Right lobe of liver (tissue), 6 donors: Measurements from ENCODE around the gene YPEL5. TPM values are rescaled to one million over a fixed set of nuclear protein-coding genes. Genes with fewer than 3 reads are reported as not detected.

Source experiments
- ATAC-seq, 4 donors: fragments of 200-7000 bp; cut with Tn5 transposase; one replicate each; pipeline ENCODE4 v1.9.1; 2020; ENCODE audit warnings: mild to moderate bottlenecking in 4 of 4, moderate library complexity in 4 of 4
- DNase-seq, 3 donors: peaks; one replicate each; pipeline ENCODE4 v3.0.0-alpha.2; 2020
- H3K27ac ChIP-seq, 3 donors: fragments of 200-600 bp; one replicate each; pipeline ENCODE4 v1.8.0; 2022
- H3K27me3 ChIP-seq, 2 donors: fragments of 200-600 bp; one replicate each; pipeline ENCODE4 v1.8.0; 2022
- H3K36me3 ChIP-seq, 4 donors: fragments of 200-600 bp; sonication (generic) in 1 of 4; one replicate each; pipeline versions ENCODE4 v1.5.1 to v1.8.0; 2017 to 2022; ENCODE audit warnings: control low read depth in 1 of 4
- H3K4me1 ChIP-seq, 4 donors: fragments of 200-600 bp; sonication (generic) in 1 of 4; one replicate each; pipeline versions ENCODE4 v1.5.1 to v1.8.0; 2017 to 2022; ENCODE audit warnings: control low read depth in 1 of 4
- H3K4me3 ChIP-seq, 3 donors: fragments of 200-600 bp; one replicate each; pipeline ENCODE4 v1.8.0; 2022
- H3K9me3 ChIP-seq, 4 donors: fragments of 200-600 bp; sonication (generic) in 1 of 4; one replicate each; pipeline versions ENCODE4 v1.5.1 to v1.8.0; 2017 to 2022; ENCODE audit warnings: control low read depth in 1 of 4
- CTCF ChIP-seq, 4 donors: fragments of 200-600 bp in 3 of 4; fragments of 450-650 bp in 1 of 4; IDR thresholded peaks; one replicate each; pipeline versions ENCODE4 v1.5.1 to v1.8.0; 2016 to 2022; ENCODE audit warnings: antibody characterized with exemption in 4 of 4, mild to moderate bottlenecking in 2 of 4
- POLR2A ChIP-seq: fragments of 450-650 bp; IDR thresholded peaks from one replicate; pipeline ENCODE4 v1.6.1; 2017; ENCODE audit warnings: antibody characterized with exemption, mild to moderate bottlenecking
- WGBS: methylation state at CpG from one replicate; pipeline ENCODE4 v1.1.6; 2018; ENCODE audit warnings: low coverage, low lambda C conversion rate; ENCODE audit not compliant: insufficient coverage; ENCODE audit errors: missing lambda C conversion rate; 5-methylcytosine and 5-hydroxymethylcytosine counted together
- intact Hi-C, 2 donors: fragments of 100-400 bp; cut with DNase I; formaldehyde crosslinking; loops; one replicate each; pipeline versions ENCODE4 v1.11.2 to v1.14.1; 2022
- total RNA-seq, 6 experiments: library from RNA; depleted of rRNA in 2 of 6; stranded (reverse); fragments of >200 nt in 2 of 6; fragmentation: NEBNext Ultra II Directional in 3 of 6; extraction: Animal tissue kit (Norgen Biotek cat#: 25700) in 3 of 6; gene quantifications; one replicate each; pipeline versions ENCODE4 v1.1.0 to v1.2.4, GENCODE V29; 2016 to 2023
- donor health status: DM: no; HTN: yes; CAD: no.
- donor health status: DM: no; HTN: no; CAD: no.
- donor health status: DM: no; HTN: no; CAD: no.
- donor health status: DM: no; HTN: yes; CAD: no.
- donor health status: DM: no; HTN: yes; CAD: no.

Gene YPEL5
- total RNA-seq, 6 experiments from 2014 or later = 22.7 to 49.2 (median 39.6) TPM

- WGBS = 77% methylated on average over 6 of the region's 13 CpGs
- H3K27ac ChIP-seq = no peak overlapping the region
- TF ChIP-seq CTCF (IDR thresholded peaks at IDR 0.05) (no peak), POLR2A (no peak)
- H3K9me3 ChIP-seq = no peaks in the 10 kb centered on the region
- H3K4me1 ChIP-seq = no peaks in the 10 kb centered on the region
- no peaks in the 10 kb centered on the region for H3K27me3 ChIP-seq
- intact Hi-C loops = no loop called here
- H3K36me3 ChIP-seq = no peaks in the 10 kb centered on the region
- ATAC-seq = no peak
- DNase-seq = no peak
- no peak overlapping the region for H3K4me3 ChIP-seq
Measured at GRCh38 chr2:30190637-30191036, 43.8 kb downstream of the YPEL5 start.

DNA sequence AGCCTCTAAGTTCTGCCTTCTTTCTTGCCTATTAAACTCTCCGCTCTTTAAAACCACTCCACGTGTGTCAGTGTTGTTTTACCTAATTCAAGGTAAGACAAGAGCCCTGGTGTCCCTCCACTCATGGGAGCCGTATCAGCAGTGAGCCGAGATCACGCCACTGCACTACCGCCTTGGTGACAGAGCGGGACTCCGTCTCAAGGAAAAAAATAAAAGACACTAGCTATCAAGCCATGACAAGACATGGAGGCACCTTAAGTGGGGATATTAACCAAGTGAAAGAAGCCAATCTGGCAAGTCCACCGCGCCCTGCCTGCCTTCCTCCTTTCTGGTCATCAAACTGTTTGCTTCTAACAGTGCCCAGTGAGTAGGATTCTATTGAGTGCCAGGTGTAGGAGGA is 44.3 kb downstream of the YPEL5 start:
- TF ChIP-seq POLR2A (no peak), CTCF (IDR thresholded peaks at IDR 0.05) (no peak)
- Histone ChIP-seq H3K4me3 (no peak overlapping the region), H3K27ac (no peak overlapping the region), H3K27me3 (no peaks in the 10 kb centered on the region), H3K4me1 (no peaks in the 10 kb centered on the region), H3K9me3 (no peaks in the 10 kb centered on the region), H3K36me3 (no peaks in the 10 kb centered on the region)
- no peak for ATAC-seq
- intact Hi-C loops = no loop called here
- DNase-seq = no peak
- 90% methylated on average over 10 of the region's 10 CpGs for WGBS

DNA sequence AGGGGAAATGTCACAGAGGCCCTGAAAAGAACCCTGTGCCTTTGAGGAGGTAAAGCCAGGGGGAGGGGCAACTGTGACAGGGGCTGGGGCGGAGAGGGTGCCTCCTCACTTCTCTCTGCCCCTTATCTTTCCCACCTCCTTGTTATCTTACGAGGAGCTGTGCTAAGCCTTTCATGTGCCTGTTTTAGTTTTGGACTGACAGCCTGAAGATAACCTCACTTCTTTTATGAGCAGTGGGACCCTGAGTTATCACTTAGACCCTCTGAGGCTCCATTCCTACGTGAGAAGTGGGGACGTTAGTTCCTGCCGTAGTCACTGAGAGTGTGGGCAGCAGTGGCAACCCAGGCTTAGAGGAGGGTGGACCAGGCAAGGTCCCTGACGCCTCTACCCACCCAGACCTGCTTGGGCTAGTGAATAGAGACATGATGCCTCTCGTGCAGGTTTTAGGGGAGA is 45.0 kb downstream of the YPEL5 start:
- no peak for TF ChIP-seq CTCF (IDR thresholded peaks at IDR 0.05)
- TF ChIP-seq POLR2A = no peak
- H3K27me3 ChIP-seq = no peaks in the 10 kb centered on the region

GRCh38 chr2:30192314-30192713 is 45.5 kb downstream of the YPEL5 start:
- intact Hi-C loops = no loop called here
- WGBS = 86% methylated on average over 4 of the region's 4 CpGs
- Histone ChIP-seq H3K36me3 (no peaks in the 10 kb centered on the region), H3K9me3 (no peaks in the 10 kb centered on the region), H3K4me1 (no peaks in the 10 kb centered on the region), H3K27ac (no peak overlapping the region), H3K27me3 (no peaks in the 10 kb centered on the region), H3K4me3 (no peak overlapping the region)
- ATAC-seq (no peak), DNase-seq (no peak)
- no peak for TF ChIP-seq POLR2A
- no peak for TF ChIP-seq CTCF (IDR thresholded peaks at IDR 0.05)

More for the DNA sequence above, 45.0 kb downstream of the YPEL5 start:
- intact Hi-C loops = no loop called here
- DNase-seq (no peak), ATAC-seq (no peak)
- 69% methylated on average over 4 of the region's 7 CpGs for WGBS
- Histone ChIP-seq H3K4me3 (no peak overlapping the region), H3K36me3 (no peaks in the 10 kb centered on the region), H3K9me3 (no peaks in the 10 kb centered on the region), H3K27ac (no peak overlapping the region), H3K4me1 (no peaks in the 10 kb centered on the region)
